HG03175 (cell line): Measurements from ENCODE around the gene KLHL25.

Experiments used
- ATAC-seq: cut with Tn5 transposase; IDR thresholded peaks from one replicate; pipeline ENCODE4 v1.9.1; 2021; ENCODE audit warnings: mild to moderate bottlenecking, moderate library complexity; ENCODE audit not compliant: unreplicated experiment

KLHL25 gene

DNA sequence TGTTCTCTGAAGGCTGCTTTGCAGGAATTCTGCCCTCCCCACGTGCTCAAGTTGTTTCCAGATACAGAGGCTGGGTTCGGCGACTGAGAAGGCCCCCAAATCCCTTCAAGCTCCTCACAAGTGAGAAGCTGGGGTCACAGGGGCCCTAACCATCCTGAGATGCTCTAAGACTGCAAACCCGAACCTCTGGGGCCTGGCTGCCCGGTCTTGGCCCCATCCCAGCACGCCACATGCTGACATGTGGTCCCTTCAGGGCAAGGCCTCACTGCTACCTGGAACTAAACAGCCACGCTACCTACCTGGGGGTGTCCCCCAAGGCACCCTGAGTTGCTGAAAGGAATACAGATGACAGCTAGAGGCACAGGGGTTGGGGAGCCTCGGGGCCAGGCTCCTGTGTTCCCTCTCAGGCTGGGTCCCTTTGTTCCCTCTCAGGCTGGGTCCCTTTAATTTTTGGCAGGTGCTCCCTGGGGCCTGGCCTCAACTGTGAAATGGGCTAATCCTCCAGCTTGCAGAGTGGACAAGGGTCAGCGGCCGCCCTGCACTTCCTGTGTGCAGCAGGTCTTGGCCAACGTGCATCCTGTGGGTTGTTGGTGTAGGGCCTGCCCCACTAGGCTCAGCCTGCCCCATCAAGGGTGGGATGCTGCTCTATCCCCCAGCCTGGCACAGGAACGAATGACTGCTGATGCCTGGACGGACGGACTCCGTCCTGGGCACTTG is 32.5 kb downstream of the KLHL25 start:
- ATAC-seq, result no peak

GRCh38 chr15:85761635-85762034 is 33.1 kb downstream of the KLHL25 start:
- ATAC-seq, result no peak

DNA sequence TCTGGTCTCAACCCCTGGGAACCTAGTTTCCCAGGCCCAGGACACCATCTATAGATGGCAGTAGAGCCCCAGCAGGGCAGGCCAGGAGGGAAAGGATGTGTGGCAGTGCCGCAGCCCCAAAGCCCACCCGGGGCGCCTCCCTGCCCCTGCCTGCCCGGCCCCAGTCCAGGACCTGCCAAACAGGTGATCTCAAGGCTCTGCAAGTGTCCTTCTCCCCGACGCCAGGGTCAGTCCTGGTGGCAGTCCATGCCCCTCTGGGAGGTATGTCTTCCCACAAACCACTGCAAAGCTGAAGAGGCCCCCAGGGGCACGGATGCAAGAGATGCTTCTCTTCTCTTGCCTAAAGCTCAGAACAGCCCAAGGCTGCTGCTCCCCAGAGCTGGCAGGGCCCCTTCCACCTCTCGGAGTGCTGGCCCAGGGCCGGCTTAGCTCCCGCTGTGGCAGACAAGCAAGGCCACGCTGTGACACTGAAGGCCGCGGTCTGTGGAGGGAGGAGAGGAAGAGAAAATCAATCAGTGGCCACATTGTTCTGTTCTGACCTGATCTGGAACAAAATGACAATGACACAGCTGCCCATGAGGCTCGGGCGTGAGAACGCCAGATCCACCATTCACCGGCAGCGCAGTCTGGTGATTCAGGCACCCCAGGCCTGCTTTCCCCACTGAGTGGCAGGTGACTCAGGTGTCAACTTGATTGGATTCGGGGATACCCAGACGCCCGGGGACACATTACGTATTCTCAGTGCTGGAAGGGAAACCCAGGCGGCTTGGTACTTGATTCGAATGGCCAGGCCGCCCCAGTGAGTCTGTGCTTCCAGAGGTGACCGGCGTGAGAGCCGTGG is 34.0 kb downstream of the KLHL25 start:
- no peak for ATAC-seq

- no peak for ATAC-seq
These were observed 34.7 kb downstream of the KLHL25 start for GRCh38 chr15:85760049-85760448.

DNA sequence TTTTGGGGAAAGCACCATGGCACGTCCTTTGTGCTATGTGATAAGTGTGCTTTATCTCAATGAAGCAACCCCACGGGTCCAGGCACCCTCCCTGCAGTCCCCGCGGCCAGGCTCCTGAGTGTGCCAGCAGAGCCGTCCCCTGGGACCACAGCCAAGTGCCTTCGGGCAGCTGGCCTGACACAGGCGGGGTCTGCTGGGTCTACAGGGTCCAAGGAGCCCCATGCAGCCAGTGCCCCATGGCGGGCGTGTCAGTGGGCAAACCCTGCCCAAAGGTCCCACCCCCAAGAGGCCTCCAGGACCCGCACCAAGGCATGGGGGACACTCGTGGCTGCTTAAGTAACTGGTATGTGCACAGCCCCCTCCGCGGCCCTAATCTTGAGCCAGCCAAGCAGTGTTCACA is 35.3 kb downstream of the KLHL25 start:
- ATAC-seq, result no peak

GRCh38 chr15:85758655-85758978 is 36.1 kb downstream of the KLHL25 start:
- no peak for ATAC-seq

- no peak for ATAC-seq
These were observed 36.6 kb downstream of the KLHL25 start for GRCh38 chr15:85757939-85758654.

- ATAC-seq, result no peak
These were observed 37.4 kb downstream of the KLHL25 start for GRCh38 chr15:85757073-85757938.

GRCh38 chr15:85756411-85757072 is 38.2 kb downstream of the KLHL25 start:
- ATAC-seq, result no peak

DNA sequence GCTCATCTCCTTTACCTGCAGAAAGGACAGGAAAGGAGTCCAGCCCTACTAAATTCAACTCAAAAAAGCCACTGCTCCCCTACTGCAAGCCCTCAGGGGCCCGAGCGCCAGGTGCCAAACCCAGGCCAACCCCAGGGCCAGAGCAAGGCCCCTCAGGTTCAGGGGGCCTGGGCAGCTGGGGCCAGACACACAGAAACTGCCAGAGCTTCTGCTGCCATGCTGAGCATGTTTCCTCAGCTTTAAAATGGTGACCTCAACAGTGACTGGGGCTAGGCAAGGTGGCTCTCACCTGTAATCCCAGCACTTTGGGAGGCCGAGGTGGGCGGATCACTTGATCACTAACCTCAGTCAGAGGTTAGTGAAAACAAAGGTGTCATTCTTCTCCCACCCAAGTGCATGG is 38.8 kb downstream of the KLHL25 start:
- no peak for ATAC-seq

DNA sequence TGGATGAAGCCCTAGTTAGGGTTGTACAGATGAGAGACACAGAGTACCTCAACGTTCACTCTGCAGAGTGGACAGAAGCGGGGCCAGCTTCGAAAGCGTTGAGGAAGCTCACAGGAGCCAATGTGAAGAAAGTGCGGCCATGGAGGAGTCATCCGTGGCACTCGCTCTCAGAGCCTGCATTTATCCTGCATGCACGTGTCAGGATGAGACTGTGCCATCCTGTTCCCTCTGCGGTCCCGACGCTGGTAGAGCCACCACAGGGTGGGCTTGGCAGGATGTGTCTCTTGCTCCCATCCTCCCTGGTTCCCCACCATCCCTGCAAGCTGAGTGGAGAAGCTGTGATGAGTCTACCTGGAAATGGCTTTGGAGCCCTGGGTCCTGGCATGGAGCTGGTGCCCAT is 39.3 kb downstream of the KLHL25 start:
- ATAC-seq, result no peak

DNA sequence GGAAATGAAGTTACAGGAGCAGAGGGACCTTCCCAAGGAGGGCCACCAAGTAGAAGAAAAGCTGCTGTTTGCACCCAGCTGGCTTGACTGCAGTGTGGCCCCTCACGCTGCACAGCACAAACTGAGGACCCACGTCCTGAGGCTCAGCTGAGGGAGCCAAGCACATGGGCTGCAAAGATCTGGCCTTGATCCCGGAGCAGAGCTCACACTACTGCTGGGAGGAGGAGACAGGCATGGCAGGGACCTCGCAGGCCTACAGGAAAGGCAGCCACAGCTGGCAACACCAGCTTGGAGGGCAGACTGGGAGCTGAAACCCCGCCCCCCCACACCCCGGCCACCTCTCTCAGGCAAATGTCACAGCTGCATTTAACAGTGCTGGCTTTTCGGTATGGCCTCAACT is 39.7 kb downstream of the KLHL25 start:
- ATAC-seq, result no peak

- ATAC-seq, result no peak
These were observed 40.8 kb downstream of the KLHL25 start for GRCh38 chr15:85753791-85754452.

- ATAC-seq, result no peak
These were observed 41.5 kb downstream of the KLHL25 start for GRCh38 chr15:85753261-85753660.

DNA sequence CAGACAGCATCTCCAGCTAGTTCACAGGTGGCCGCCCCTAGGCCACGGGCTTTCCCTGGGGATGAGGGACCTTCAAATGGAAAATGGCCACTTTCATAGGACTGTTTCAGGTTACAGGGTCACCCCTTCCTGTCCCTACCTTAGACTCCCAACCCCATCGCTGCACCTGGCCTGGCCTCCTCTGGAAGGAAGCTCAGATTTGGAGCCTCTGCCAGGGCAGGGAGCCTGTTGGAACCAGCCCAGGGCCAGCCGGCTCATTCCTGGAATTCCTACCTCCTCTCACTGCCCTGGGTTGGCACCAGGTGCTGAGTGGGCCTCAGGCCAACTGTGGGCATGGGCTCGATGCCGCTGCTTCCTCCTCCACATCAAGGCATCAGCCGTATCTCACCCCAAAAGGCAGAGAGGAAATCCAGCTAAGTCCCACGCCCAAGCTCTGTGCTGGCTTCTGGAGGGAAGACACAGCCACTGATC is 42.2 kb downstream of the KLHL25 start:
- ATAC-seq, result no peak

- ATAC-seq, result no peak
These were observed 42.6 kb downstream of the KLHL25 start for GRCh38 chr15:85752124-85752475.

DNA sequence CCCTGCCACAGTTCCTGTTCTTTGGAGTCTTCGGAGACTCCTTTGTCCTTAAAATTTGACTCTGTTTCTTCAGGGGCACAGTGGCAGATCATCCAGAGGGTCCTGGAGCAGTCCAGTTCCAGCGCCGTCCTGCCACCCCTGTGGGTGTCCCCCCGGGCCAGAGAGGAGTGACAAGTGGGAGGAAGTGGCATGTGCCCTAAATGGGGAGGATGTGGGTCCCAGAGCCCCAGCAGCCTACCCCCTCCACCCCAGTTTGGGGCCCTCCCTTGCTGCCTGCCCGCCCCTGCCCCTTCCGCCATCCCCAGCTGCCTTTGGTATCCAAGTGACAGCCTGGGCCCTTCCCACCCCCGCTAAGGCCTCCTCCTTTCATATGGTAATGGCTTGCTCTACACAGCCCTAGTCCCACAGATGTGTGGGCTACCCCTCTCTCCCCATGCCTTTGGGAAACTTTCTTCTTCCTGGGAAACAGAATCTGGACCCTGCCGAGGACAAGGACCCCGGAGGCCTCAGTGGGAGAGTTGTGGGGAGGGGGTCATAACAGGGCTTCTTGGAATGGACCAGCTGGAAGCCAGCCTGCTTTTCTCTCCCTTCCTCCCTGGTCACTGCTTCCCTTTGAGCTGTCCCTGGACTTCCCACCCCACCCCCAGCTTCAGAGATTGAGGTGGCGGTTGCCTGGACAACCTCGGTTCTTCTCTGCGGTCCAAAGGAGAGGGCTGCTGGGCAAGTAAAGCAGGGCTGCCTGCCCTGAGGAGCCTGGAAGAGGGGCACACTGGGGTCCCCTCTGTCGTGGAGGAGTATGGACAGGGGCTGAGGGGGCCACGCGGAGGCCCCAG is 43.2 kb downstream of the KLHL25 start:
- ATAC-seq, result no peak

DNA sequence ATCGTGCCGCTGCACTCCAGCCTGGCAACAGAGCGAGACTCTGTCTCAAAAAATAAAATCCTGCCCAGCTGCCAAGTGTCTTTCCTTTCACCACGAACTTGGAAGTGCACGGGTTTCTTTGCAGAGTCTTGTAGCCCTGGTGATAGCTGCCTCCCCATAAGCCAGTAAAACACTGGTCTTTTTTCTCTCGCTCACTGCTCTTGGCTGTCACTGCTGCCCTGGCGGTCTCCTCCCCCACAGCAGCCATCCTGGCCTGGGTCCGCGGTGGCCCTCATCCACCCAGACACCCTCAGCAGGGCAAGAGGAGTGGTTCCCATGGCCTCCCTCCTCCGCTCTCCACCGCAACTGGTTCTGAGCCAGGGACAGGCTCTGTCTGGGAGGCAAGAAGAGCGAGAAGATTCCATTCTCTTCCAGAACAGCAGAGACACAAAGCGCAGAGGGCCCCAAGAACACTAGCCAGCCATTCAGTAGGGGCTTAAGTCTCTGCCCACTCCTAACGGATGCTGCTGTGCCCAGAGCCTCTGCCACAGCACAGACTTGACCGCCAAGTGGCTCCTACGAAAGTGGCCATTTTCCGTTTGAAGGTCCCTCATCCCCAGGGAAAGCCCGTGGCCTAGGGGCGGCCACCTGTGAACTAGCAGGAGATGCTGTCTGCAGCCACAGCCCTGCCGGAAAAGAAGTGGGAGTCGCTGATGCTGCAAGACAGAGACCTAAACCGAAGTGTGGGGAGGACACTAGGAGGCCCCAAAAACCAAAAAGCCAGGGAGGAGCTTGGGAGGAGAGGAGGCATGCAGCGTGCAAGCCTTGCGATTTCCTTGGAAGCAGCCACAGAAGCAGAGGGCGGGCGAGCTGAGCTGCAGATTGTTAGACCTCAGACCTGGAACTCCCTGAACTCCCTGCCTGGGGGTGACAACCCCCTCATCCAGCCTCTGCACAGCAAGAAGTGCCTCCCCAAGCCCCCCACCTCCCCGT is 44.1 kb downstream of the KLHL25 start:
- ATAC-seq, result no peak
